Hepatocyte (in vitro differentiated cells): ENCODE measurements around the gene SLC44A1.

Experiments used
- CTCF ChIP-seq: fragments of 200-600 bp; sonication (generic); IDR thresholded peaks from 2 replicates; pipeline ENCODE4 v1.5.1; 2016; ENCODE audit warnings: antibody characterized with exemption, mild to moderate bottlenecking; ENCODE audit not compliant: poor library complexity
- EZH2 ChIP-seq: fragments of 200-600 bp; sonication (generic); IDR thresholded peaks from 2 replicates; pipeline ENCODE4 v1.6.1; 2016; ENCODE audit warnings: antibody characterized with exemption, mild to moderate bottlenecking, borderline replicate concordance
- EZH2phosphoT487 ChIP-seq: fragments of 200-600 bp; sonication (generic); IDR thresholded peaks from one replicate; pipeline ENCODE4 v1.6.1; 2018; ENCODE audit warnings: antibody characterized with exemption, mild to moderate bottlenecking, low read depth, moderate library complexity; ENCODE audit not compliant: unreplicated experiment, severe bottlenecking

DNA sequence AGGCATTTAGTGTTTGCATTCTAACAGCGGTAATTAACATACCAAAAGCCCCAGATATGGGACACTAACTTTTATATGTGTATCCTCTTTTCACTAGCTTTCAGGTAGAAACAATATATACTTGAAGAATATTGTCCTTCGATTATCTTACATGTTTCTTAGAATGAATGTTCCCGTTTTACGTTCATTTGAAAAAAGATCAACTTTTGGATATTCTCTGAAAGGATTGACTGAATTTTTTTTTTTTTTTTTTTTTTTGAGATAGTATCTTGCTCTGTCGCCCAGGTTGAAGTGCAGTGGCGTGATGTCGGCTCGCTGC, 171.2 kb downstream of the SLC44A1 start:
- no peak for TF ChIP-seq CTCF
- no peak for TF ChIP-seq EZH2
- TF ChIP-seq EZH2phosphoT487: no peak
